AG08396 (cell line): ENCODE data around the gene FBXO24.

Experiments used
- DNase-seq: peaks from one replicate; pipeline ENCODE4 v3.0.0; 2012; ENCODE audit warnings: low spot score, mixed read lengths

The FBXO24 gene

GRCh38 chr7:100623951-100624824, 38.1 kb downstream of the FBXO24 start:
- no peak for DNase-seq

DNA sequence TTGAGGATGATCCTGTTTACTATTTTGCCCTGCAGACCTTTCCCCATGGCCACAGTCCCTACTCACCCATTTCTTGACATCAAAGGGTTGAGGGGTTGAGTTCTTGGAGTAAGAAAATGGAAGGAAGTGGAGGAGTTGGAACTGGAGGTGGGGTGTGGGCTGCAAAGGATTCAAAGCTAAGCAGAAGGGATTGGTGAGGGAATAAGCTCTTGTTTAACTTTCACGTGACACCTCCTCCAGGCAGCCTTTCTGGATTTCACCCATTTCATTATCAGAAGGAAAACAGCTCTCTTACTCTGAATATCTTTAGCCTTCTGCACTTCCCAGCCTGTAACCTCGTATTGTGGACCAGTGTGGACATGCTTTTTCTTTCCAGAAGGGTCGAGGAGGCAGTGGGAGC, 39.9 kb downstream of the FBXO24 start:
- DNase-seq, result no peak

DNA sequence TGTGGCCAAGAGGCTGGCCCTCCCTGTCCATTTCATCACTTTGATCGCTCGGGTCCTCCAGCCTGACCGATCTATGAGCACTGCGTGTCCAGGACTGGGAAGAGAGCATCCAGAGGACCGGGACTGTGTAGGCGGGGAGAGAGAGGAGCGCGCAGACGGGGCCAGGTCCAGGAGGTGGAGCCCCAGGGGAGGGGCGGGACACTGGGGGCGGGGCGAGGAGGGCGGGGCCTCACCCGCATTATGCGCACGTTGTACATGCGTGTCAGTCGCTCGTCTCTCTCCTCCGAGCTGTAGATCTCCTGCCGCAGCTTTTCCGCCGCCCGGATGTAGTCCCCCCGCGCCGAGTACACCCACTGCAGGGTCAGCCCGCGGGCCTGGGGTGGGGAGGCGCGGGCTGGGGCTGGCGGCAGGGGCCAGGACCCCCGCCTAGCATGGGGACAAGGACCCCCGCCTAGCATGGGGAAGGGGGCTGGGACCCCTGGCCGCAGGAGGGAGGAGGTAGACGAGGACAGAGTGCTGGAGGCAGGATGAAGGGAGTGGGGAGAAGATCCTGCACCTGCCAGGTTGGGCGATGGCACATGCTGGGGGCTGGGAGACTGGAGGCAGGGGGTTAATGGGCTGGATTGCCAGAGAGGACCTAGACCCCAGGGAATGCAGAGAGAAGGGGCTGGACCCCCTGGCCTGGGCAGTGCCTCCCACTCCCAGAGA, 40.6 kb downstream of the FBXO24 start:
- DNase-seq, result peak; percentile 99

- no peak for DNase-seq
Measured at GRCh38 chr7:100627238-100627549, 41.1 kb downstream of the FBXO24 start.

DNA sequence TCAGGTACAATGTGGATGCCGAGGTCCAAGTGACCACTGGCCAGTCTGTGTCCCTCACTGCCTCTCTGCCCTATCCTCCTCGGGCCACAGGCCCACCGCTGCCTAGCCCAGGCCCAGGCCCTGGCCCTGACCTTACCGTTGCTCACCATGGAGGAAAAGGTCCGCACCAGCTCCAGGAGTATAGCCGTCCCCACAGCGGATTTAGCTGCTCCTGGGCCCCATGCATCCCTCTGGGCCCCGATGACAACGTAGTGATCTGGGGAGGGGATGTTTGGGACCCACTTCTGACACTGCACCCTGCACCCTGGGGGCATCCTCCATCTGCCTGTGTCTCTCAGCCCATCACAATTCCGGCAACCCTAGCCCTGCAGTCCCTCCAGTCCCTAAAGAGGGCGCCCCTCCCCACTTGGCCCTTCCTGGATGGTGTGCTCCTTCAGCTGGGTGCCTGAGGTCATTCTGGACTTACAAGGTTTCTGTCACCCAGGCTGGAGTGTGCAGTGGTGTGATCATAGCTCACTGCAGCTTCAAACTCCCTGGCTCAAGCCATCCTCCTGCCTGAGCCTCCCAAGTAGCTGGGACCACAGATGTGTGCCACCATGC, 43.1 kb downstream of the FBXO24 start:
- no peak for DNase-seq

DNA sequence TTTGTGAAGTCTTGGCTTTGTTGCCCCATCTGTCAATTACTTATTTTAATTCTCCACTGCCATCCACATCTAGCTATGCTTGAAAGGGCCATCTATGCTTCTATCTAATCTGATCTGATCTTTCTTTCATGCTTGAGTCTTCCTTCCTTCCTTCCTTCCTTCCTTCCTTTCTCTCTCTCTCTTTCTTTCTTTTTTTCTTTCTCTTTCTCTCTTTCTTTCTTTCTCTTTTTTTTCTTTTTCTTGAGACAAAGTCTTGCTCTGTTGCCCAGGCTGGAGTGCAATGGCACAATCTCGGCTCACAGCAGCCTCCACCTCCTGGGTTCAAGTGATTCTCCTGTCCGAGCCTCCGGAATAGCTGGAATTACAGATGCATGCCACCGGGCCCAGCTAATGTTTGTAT, 43.9 kb downstream of the FBXO24 start:
- no peak for DNase-seq

GRCh38 chr7:100632951-100633717, 47.0 kb downstream of the FBXO24 start:
- no peak for DNase-seq

- DNase-seq, result no peak
Measured at GRCh38 chr7:100639995-100640516, 53.9 kb downstream of the FBXO24 start.

GRCh38 chr7:100640517-100641440, 54.7 kb downstream of the FBXO24 start:
- no peak for DNase-seq

- DNase-seq, result no peak
Measured at GRCh38 chr7:100641463-100641859, 55.3 kb downstream of the FBXO24 start, which contains the start of gene TFR2. Gene TFR2 (minus strand): TSS chr7:100641552. CDS start chr7:100641509, 43 bp downstream.

- no peak for DNase-seq
Measured at GRCh38 chr7:100641860-100642533, 55.9 kb downstream of the FBXO24 start.

GRCh38 chr7:100642534-100642907, 56.4 kb downstream of the FBXO24 start:
- DNase-seq, result no peak

GRCh38 chr7:100649826-100650565, 63.9 kb downstream of the FBXO24 start:
- no peak for DNase-seq
